ENCODE measurements around the gene CYP4X1.
"Not testable (repeated sequence)": the region's sequence is repeated elsewhere in the genome, so short reads cannot be mapped to it uniquely, and the experiment has no call there.

CYP4X1 gene

GRCh38 chr1:47069509-47069908, 46.0 kb downstream of the CYP4X1 start:
- DNase-seq, result not testable (repeated sequence)

DNA sequence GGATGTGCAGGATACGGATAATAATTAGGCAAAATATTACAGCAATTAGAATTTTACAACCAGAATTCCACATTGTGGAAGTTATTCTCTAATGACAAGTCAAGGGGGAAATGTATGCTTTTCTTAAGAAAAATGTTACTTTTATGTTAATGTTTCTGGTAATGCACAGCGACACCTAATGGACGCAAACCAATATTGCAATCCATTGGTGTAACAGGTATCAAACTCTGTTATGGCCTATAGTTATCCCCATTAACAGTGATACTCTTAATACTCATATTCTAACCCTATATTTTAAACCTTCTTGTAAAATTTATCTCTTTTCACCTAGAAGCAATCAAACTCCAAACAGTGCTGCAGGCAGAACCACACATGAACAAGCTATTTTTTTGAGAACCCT, 65.9 kb downstream of the CYP4X1 start:
- peak in 1 of 5 donors; percentile 17 for DNase-seq

- not testable (repeated sequence) for DNase-seq
These were observed 68.0 kb downstream of the CYP4X1 start for GRCh38 chr1:47091476-47091875.
